Measurements from ENCODE around the gene GRM7. TPM values are rescaled to one million over a fixed set of nuclear protein-coding genes. Genes with fewer than 3 reads are reported as not detected.
A peak's percentile ranks its signal among the peaks of the same experiment; 100 is the strongest.

Gene GRM7
- total RNA-seq (2014; rRNA removed; shearing (Covaris generic)) (not detected in 2 replicates), total RNA-seq (2022) (not detected in 2 replicates), Bru-seq, nascent RNA (percentile 0 among the genes with signal in this experiment), BruChase-seq, experiment 1, labeled RNA remaining after a 6-hour chase (percentile 5 among the genes with signal in this experiment), BruChase-seq, experiment 2, labeled RNA remaining after a 2-hour chase (percentile 1 among the genes with signal in this experiment)
- long read RNA-seq = 0 reads

DNA sequence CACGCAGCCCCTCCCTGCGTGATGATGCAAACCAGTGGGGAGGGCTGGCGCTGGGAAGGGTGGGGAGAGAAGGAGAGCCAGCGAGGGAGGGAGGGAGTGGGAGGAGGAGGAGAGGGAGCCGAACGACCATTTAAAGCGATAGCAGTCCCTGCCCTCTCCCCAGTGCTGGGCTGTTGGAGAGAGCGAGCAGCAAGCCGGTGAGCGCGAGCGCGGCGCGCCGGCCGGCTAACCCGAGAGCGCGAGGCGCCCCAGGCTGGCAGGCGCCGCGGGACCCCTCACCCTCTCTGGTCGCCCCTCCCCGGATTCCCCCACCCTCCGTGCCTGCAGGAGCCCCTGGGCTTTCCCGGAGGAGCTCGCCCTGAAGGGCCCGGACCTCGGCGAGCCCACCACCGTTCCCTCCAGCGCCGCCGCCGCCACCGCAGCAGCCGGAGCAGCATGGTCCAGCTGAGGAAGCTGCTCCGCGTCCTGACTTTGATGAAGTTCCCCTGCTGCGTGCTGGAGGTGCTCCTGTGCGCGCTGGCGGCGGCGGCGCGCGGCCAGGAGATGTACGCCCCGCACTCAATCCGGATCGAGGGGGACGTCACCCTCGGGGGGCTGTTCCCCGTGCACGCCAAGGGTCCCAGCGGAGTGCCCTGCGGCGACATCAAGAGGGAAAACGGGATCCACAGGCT lies at the start of gene GRM7:
Gene GRM7 (plus strand): TSS at position 162 of the 671 bp plus-strand sequence.
- intact Hi-C loops (cut with micrococcal nuclease; ENCODE audit: unreplicated experiment) = no loop called here
- no peaks in the 10 kb centered on the region for H4K20me1 ChIP-seq (ENCODE audit: insufficient read depth, low read length)
- TF ChIP-seq, protein P1, sequence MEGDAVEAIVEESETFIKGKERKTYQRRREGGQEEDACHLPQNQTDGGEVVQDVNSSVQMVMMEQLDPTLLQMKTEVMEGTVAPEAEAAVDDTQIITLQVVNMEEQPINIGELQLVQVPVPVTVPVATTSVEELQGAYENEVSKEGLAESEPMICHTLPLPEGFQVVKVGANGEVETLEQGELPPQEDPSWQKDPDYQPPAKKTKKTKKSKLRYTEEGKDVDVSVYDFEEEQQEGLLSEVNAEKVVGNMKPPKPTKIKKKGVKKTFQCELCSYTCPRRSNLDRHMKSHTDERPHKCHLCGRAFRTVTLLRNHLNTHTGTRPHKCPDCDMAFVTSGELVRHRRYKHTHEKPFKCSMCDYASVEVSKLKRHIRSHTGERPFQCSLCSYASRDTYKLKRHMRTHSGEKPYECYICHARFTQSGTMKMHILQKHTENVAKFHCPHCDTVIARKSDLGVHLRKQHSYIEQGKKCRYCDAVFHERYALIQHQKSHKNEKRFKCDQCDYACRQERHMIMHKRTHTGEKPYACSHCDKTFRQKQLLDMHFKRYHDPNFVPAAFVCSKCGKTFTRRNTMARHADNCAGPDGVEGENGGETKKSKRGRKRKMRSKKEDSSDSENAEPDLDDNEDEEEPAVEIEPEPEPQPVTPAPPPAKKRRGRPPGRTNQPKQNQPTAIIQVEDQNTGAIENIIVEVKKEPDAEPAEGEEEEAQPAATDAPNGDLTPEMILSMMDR (conservative IDR thresholded peaks at IDR 0.05; ENCODE audit: low read length) = no peak
- TF ChIP-seq EZH2phosphoT487 (IDR thresholded peaks at IDR 0.05; ENCODE audit: borderline replicate concordance, low read depth, low read length) = no peak
- no peaks in the 10 kb centered on the region for H3K36me3 ChIP-seq (ENCODE audit: insufficient read depth, low read length)
- ChIA-PET POLR2A (no interaction called here), CTCF (ENCODE audit: unreplicated experiment) (interaction anchor here (0.6 kb wide), 1 partner anchor 953 kb away, joined by 3 read pairs; no protein-coding TSS in a partner anchor)
- BruUV-seq (replicated peaks) = no TSS peak
- H3K4me3 ChIP-seq (ENCODE audit: low read depth, low read length, poor library complexity, severe bottlenecking) = no peak within 1 kb of the TSS
- H3K9me3 ChIP-seq (ENCODE audit: low read length) = no peaks in the 10 kb centered on the region
- no peak within 1 kb of the TSS for H3K4me2 ChIP-seq (ENCODE audit: low read length)
- no peak within 1 kb of the TSS for H2AFZ ChIP-seq (ENCODE audit: low read length)
- H3K9me2 ChIP-seq (ENCODE audit: insufficient read depth, low read length) = no peaks in the 10 kb centered on the region
- no peak for DNase-seq (ENCODE audit: low spot score)
- no peaks in the 10 kb centered on the region for H3K79me2 ChIP-seq (ENCODE audit: insufficient read depth, low read depth, low read length)
- H3K27ac ChIP-seq (ENCODE audit: low read depth, low read length, poor library complexity, severe bottlenecking) = no peak within 1 kb of the TSS
- no peaks in the 10 kb centered on the region for H3K4me1 ChIP-seq (ENCODE audit: insufficient read depth, low read length, poor library complexity, severe bottlenecking)

DNA sequence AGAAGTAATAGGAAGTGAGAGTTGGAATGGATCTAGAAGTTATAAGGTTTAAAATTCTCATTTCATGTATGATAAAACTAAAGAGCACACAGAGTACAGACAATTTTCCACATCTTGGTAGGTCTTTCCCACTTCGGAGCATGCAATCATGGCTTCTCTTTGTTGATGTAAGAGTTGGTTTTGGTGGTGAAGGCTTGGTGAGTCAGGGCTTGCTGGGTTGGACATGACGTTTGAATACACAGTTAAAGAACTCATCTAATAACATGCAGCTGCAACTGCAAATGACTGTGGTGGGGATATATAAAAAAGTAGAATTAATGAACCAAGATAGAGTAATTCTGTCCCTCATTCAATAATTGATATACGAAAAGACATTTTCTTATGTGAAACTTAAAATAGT lies 39.5 kb upstream of the GRM7 start:
- intact Hi-C loops (cut with micrococcal nuclease; ENCODE audit: unreplicated experiment) = no loop called here
- no TSS peak for BruUV-seq (replicated peaks)
- Histone ChIP-seq H3K4me3 (ENCODE audit: low read depth, low read length, poor library complexity, severe bottlenecking) (no peak overlapping the region), H3K79me2 (ENCODE audit: insufficient read depth, low read depth, low read length) (no peaks in the 10 kb centered on the region), H3K9me3 (ENCODE audit: low read length) (no peaks in the 10 kb centered on the region), H3K9me2 (ENCODE audit: insufficient read depth, low read length) (no peaks in the 10 kb centered on the region), H4K20me1 (ENCODE audit: insufficient read depth, low read length) (no peaks in the 10 kb centered on the region), H3K27ac (ENCODE audit: low read depth, low read length, poor library complexity, severe bottlenecking) (no peak overlapping the region), H3K4me1 (ENCODE audit: insufficient read depth, low read length, poor library complexity, severe bottlenecking) (no peaks in the 10 kb centered on the region), H3K4me2 (ENCODE audit: low read length) (no peak overlapping the region), H3K36me3 (ENCODE audit: insufficient read depth, low read length) (no peaks in the 10 kb centered on the region), H2AFZ (ENCODE audit: low read length) (no peak overlapping the region)
- TF ChIP-seq, protein P1 (conservative IDR thresholded peaks at IDR 0.05; ENCODE audit: low read length) = no peak
- no peak for TF ChIP-seq EZH2phosphoT487 (IDR thresholded peaks at IDR 0.05; ENCODE audit: borderline replicate concordance, low read depth, low read length)
- CTCF ChIA-PET (ENCODE audit: unreplicated experiment) = no interaction called here
- no peak for DNase-seq (ENCODE audit: low spot score)
- POLR2A ChIA-PET = no interaction called here

DNA sequence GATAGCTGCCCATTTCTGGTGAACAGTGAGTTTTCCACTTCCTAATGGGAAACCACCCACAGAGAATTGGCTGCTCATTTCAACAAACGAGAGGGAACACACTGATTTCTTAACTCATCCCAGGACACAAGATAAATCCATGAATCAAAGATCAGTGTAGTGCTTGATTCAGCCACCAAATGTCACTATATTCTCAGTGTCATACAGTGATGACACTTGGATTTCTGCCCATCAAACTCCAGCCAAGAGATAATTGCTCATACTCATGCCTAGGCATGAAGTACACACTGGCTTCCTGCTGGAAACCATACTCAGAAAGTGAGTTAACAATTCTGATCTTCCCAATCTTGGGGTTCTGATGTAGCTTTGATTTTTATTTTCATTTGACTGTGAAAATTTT lies 35.4 kb upstream of the GRM7 start:
- H3K79me2 ChIP-seq (ENCODE audit: insufficient read depth, low read depth, low read length) = no peaks in the 10 kb centered on the region
- H3K4me1 ChIP-seq (ENCODE audit: insufficient read depth, low read length, poor library complexity, severe bottlenecking) = no peaks in the 10 kb centered on the region
- TF ChIP-seq, protein P1 (conservative IDR thresholded peaks at IDR 0.05; ENCODE audit: low read length) = no peak
- TF ChIP-seq EZH2phosphoT487 (IDR thresholded peaks at IDR 0.05; ENCODE audit: borderline replicate concordance, low read depth, low read length) = no peak
- ChIA-PET POLR2A (no interaction called here), CTCF (ENCODE audit: unreplicated experiment) (no interaction called here)
- H4K20me1 ChIP-seq (ENCODE audit: insufficient read depth, low read length) = no peaks in the 10 kb centered on the region
- no peaks in the 10 kb centered on the region for H3K9me3 ChIP-seq (ENCODE audit: low read length)
- H3K9me2 ChIP-seq (ENCODE audit: insufficient read depth, low read length) = no peaks in the 10 kb centered on the region
- H3K4me3 ChIP-seq (ENCODE audit: low read depth, low read length, poor library complexity, severe bottlenecking) = no peak overlapping the region
- intact Hi-C loops (cut with micrococcal nuclease; ENCODE audit: unreplicated experiment) = no loop called here
- H3K4me2 ChIP-seq (ENCODE audit: low read length) = no peak overlapping the region
- BruUV-seq (replicated peaks) = no TSS peak
- DNase-seq (ENCODE audit: low spot score) = no peak
- H3K36me3 ChIP-seq (ENCODE audit: insufficient read depth, low read length) = no peaks in the 10 kb centered on the region
- H2AFZ ChIP-seq (ENCODE audit: low read length) = no peak overlapping the region
- H3K27ac ChIP-seq (ENCODE audit: low read depth, low read length, poor library complexity, severe bottlenecking) = no peak overlapping the region
